Measurements from ENCODE around the gene USP50. TPM values are rescaled to one million over a fixed set of nuclear protein-coding genes. Genes with fewer than 3 reads are reported as not detected.
"Not testable (repeated sequence)": the region's sequence is repeated elsewhere in the genome, so short reads cannot be mapped to it uniquely, and the experiment has no call there.

The USP50 gene
- not detected for total RNA-seq

DNA sequence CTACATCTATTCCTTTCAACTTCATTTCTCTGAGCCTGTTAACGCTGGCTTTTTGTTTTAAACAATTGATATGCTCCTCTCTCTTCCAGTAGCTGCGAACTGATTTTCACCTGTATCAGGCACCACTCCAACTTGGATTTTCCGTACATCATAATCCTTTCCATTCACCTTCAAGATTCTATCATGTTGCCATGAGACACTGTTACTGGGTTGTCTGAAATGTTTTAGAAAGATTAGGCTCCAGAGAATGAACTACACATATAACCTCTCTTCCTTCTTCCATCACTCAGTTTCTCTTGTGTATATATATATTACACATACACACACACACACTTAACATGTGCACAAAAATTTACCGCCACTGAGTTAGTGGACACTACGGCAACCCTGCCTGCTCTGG is at the start of gene USP50:
USP50 (minus strand) TSS at position 101 of the 400 bp plus-strand sequence. CDS start 141 bp downstream, outside the sequence.
- H3K36me3 Mint-ChIP-seq (ENCODE audit: low read depth) = no peaks in the 10 kb centered on the region
- ATAC-seq = no peak
- ChIA-PET POLR2A (no interaction called here), CTCF (no interaction called here)
- no peak within 1 kb of the TSS for H3K27ac Mint-ChIP-seq
- no peak for DNase-seq
- no peaks in the 10 kb centered on the region for H3K4me1 Mint-ChIP-seq
- no peak within 1 kb of the TSS for H3K4me3 Mint-ChIP-seq
- intact Hi-C loops (cut with DNase I, micrococcal nuclease) = no loop called here
- peaks cover 8% of the 10 kb centered on the region for H3K27me3 Mint-ChIP-seq
- H3K9me3 Mint-ChIP-seq (ENCODE audit: low read depth) = no peaks in the 10 kb centered on the region

GRCh38 chr15:50594311-50594710 is 47.8 kb upstream of the USP50 start:
- no peak for ATAC-seq
- no peak for DNase-seq
- H3K4me3 Mint-ChIP-seq = no peak overlapping the region
- intact Hi-C loops (cut with DNase I, micrococcal nuclease) = no loop called here
- H3K27ac Mint-ChIP-seq = no peak overlapping the region
- CTCF ChIA-PET = no interaction called here
- no peaks in the 10 kb centered on the region for H3K4me1 Mint-ChIP-seq
- peaks cover 29% of the 10 kb centered on the region for H3K36me3 Mint-ChIP-seq (ENCODE audit: low read depth)
- POLR2A ChIA-PET = no interaction called here
- H3K27me3 Mint-ChIP-seq = no peaks in the 10 kb centered on the region
- H3K9me3 Mint-ChIP-seq (ENCODE audit: low read depth) = no peaks in the 10 kb centered on the region

GRCh38 chr15:50593761-50594160 is 47.3 kb upstream of the USP50 start:
- ChIA-PET CTCF (no interaction called here), POLR2A (no interaction called here)
- H3K9me3 Mint-ChIP-seq (ENCODE audit: low read depth) = no peaks in the 10 kb centered on the region
- peaks cover 28% of the 10 kb centered on the region for H3K36me3 Mint-ChIP-seq (ENCODE audit: low read depth)
- DNase-seq (no peak), ATAC-seq (no peak)
- no peaks in the 10 kb centered on the region for H3K27me3 Mint-ChIP-seq
- H3K27ac Mint-ChIP-seq = no peak overlapping the region
- no peak overlapping the region for H3K4me3 Mint-ChIP-seq
- intact Hi-C loops (cut with DNase I, micrococcal nuclease) = no loop called here
- H3K4me1 Mint-ChIP-seq = no peaks in the 10 kb centered on the region

- CTCF ChIA-PET = interaction anchor here (0.5 to 0.8 kb wide), 3 partner anchors 14 to 299 kb away, joined by 3 read pairs; no protein-coding TSS in a partner anchor
- intact Hi-C loops (cut with DNase I, micrococcal nuclease) = no loop called here
Observed at GRCh38 chr15:50590288-50590687, 43.8 kb upstream of the USP50 start.

DNA sequence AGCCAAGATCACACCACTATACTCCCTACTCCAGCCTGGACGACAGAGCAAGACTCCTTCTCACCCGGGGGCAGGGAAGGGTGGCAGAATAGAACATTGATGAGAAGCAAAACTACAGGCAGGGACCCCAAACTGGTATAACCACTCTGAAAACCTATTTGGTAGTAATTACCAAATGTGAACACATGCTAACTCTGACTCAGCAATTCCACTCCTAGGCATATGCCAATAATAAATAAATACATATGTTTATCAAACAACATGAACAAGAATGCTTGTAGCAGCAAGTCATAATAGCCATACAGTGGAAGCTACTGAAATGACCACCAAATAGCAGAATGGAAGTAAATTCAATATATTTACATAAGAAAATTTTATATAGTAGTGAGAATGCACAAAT is 31.0 kb upstream of the USP50 start:
- no peaks in the 10 kb centered on the region for H3K27me3 Mint-ChIP-seq
- CTCF ChIA-PET = no interaction called here
- no peaks in the 10 kb centered on the region for H3K4me1 Mint-ChIP-seq
- H3K36me3 Mint-ChIP-seq (ENCODE audit: low read depth) = peaks cover 32% of the 10 kb centered on the region
- ATAC-seq (no peak), DNase-seq (no peak)
- POLR2A ChIA-PET = no interaction called here
- H3K27ac Mint-ChIP-seq = no peak overlapping the region
- H3K4me3 Mint-ChIP-seq = no peak overlapping the region
- intact Hi-C loops (cut with DNase I, micrococcal nuclease) = no loop called here
- no peaks in the 10 kb centered on the region for H3K9me3 Mint-ChIP-seq (ENCODE audit: low read depth)

More at GRCh38 chr15:50590288-50590687, 43.8 kb upstream of the USP50 start:
- H3K36me3 Mint-ChIP-seq (ENCODE audit: low read depth) = peaks cover 32% of the 10 kb centered on the region
- H3K27me3 Mint-ChIP-seq = no peaks in the 10 kb centered on the region
- H3K4me3 Mint-ChIP-seq = no peak overlapping the region
- POLR2A ChIA-PET = no interaction called here
- no peak overlapping the region for H3K27ac Mint-ChIP-seq
- DNase-seq (no peak), ATAC-seq (no peak)
- H3K9me3 Mint-ChIP-seq (ENCODE audit: low read depth) = no peaks in the 10 kb centered on the region
- H3K4me1 Mint-ChIP-seq = no peaks in the 10 kb centered on the region

- CTCF ChIA-PET = interaction anchor here (0.7 kb wide), 1 partner anchor 14 kb away, joined by 3 read pairs; no protein-coding TSS in a partner anchor
Observed at GRCh38 chr15:50576166-50576565, 29.7 kb upstream of the USP50 start.

GRCh38 chr15:50573842-50574241 is 27.4 kb upstream of the USP50 start:
- POLR2A ChIA-PET, H3K4me1 Mint-ChIP-seq, H3K27ac Mint-ChIP-seq: not testable (repeated sequence)

More at GRCh38 chr15:50576166-50576565, 29.7 kb upstream of the USP50 start:
- ATAC-seq (no peak), DNase-seq (no peak)
- no peaks in the 10 kb centered on the region for H3K4me1 Mint-ChIP-seq
- H3K27ac Mint-ChIP-seq = no peak overlapping the region
- H3K4me3 Mint-ChIP-seq = no peak overlapping the region
- peaks cover 31% of the 10 kb centered on the region for H3K36me3 Mint-ChIP-seq (ENCODE audit: low read depth)
- no peaks in the 10 kb centered on the region for H3K9me3 Mint-ChIP-seq (ENCODE audit: low read depth)
- no peaks in the 10 kb centered on the region for H3K27me3 Mint-ChIP-seq
- POLR2A ChIA-PET = no interaction called here
- intact Hi-C loops (cut with DNase I, micrococcal nuclease) = no loop called here

DNA sequence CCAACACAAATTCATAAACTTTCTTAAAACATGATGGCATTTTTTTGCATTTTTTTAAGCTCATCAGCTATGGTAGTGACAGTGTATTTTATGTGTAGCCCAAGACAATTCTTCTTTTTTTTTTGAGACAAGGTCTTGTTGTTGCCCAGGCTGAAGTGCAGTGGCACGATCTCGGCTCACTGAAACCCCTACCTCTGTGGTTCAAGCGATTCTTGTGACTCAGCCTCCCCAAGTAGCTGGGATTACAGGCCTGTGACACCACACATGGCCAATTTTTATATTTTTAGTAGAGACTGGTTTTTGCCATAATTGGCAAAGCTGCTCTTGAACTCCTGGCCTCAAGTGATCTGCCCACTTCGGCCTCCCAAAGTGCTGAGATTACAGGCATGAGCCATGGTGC is 17.3 kb upstream of the USP50 start:
- Mint-ChIP-seq H3K36me3 (ENCODE audit: low read depth) (peaks cover 35% of the 10 kb centered on the region), H3K4me1 (peaks cover 14% of the 10 kb centered on the region), H3K9me3 (ENCODE audit: low read depth) (no peaks in the 10 kb centered on the region), H3K27me3 (no peaks in the 10 kb centered on the region), H3K4me3 (no peak overlapping the region), H3K27ac (peak overlapping the region; percentile 79)
- POLR2A ChIA-PET = interaction anchor here (0.6 kb wide), 1 partner anchor 122 kb away, joined by 3 read pairs; a partner anchor contains a TSS
- ATAC-seq (no peak), DNase-seq (no peak)
- intact Hi-C loops (cut with DNase I, micrococcal nuclease) = loop anchor here (5.0 to 10.0 kb wide), 3 partner anchors 209 to 344 kb away; partner anchors contain the start of genes AP4E1 (in 1 of the 2) and GABPB1 (in 1 of the 2)
- CTCF ChIA-PET = interaction anchor here (0.6 to 1.4 kb wide), 3 partner anchors 11 to 324 kb away, joined by 3 to 4 read pairs (median 3); no protein-coding TSS in a partner anchor

More at GRCh38 chr15:50573842-50574241, 27.4 kb upstream of the USP50 start:
- ATAC-seq; DNase-seq; H3K4me3 Mint-ChIP-seq; intact Hi-C loops (cut with DNase I, micrococcal nuclease); H3K27me3 Mint-ChIP-seq; H3K9me3 Mint-ChIP-seq (ENCODE audit: low read depth): not testable (repeated sequence)
- H3K36me3 Mint-ChIP-seq (ENCODE audit: low read depth) = peaks cover 39% of the 10 kb centered on the region
- CTCF ChIA-PET = interaction anchor here (1.0 kb wide), 1 partner anchor 103 kb away, joined by 4 read pairs; no protein-coding TSS in a partner anchor

DNA sequence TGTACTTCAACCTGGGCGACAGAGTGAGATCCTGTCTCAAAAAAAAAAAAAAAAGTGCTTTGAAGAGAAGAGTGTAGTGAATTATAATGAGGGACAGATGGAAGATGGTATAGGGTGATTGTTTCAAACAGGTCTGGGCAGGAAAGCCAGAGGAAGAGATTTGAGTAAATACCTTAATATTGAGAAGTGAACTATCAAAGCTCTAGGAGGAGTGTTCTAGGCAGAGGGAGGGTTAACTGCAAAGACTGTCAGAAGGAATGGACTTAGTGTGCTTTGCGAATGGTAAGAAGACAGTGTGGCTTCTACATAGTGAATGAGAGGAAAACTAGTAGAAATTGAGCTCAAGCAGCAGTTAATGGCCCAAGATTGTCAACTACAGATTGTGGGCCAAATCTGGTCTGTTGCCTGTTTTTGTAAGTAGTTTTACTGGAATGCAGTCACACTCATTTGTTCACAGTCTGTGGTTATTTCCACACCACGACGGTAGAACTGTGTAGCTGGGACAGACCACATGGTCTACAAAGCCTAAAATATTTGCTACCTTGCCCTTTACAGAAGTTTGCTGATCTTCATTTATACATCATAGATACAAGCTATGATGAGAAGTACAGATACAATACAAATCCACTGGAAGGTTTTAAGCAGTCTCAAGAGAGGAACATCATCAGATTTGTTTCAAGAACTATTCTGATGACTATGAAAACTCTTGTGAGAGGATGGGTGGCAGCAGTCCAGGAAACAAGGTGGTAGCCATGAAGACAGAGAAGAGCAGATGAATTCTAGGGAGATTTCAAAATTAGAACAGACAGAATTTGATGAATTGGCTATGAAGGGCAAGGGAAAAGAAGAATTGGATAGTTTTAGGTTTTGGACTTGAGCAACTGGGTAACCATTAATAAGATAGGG is 16.5 kb upstream of the USP50 start:
- H3K9me3 Mint-ChIP-seq (ENCODE audit: low read depth) = no peaks in the 10 kb centered on the region
- H3K36me3 Mint-ChIP-seq (ENCODE audit: low read depth) = peaks cover 30% of the 10 kb centered on the region
- H3K4me1 Mint-ChIP-seq = peaks cover 16% of the 10 kb centered on the region
- H3K27ac Mint-ChIP-seq = peak overlapping the region; percentile 79
- H3K4me3 Mint-ChIP-seq = no peak overlapping the region
- CTCF ChIA-PET = interaction anchor here (0.6 to 0.9 kb wide), 2 partner anchors 14 to 325 kb away, joined by 3 read pairs; no protein-coding TSS in a partner anchor
- H3K27me3 Mint-ChIP-seq = no peaks in the 10 kb centered on the region
- POLR2A ChIA-PET = interaction anchor here (0.6 to 0.7 kb wide), 3 partner anchors 75 to 326 kb away, joined by 3 to 9 read pairs (median 4); a partner anchor contains a TSS
- intact Hi-C loops (cut with DNase I, micrococcal nuclease) = loop anchor here (5.0 to 10.0 kb wide), 3 partner anchors 208 to 344 kb away; partner anchors contain the start of genes AP4E1 (in 1 of the 2) and GABPB1 (in 1 of the 2)
- ATAC-seq (peak; percentile 75), DNase-seq (peak; percentile 34)

GRCh38 chr15:50558012-50558411 is 11.5 kb upstream of the USP50 start:
- peaks cover 1% of the 10 kb centered on the region for H3K9me3 Mint-ChIP-seq (ENCODE audit: low read depth)
- ATAC-seq (no peak), DNase-seq (no peak)
- POLR2A ChIA-PET = no interaction called here
- no peaks in the 10 kb centered on the region for H3K27me3 Mint-ChIP-seq
- peaks cover 25% of the 10 kb centered on the region for H3K36me3 Mint-ChIP-seq (ENCODE audit: low read depth)
- H3K4me3 Mint-ChIP-seq = no peak overlapping the region
- H3K4me1 Mint-ChIP-seq = peaks cover 24% of the 10 kb centered on the region
- intact Hi-C loops (cut with DNase I, micrococcal nuclease) = loop anchor here in 1 of 2 experiments (5.0 kb wide), 1 partner anchor 329 kb away; no protein-coding TSS in a partner anchor
- no peak overlapping the region for H3K27ac Mint-ChIP-seq
- CTCF ChIA-PET = interaction anchor here (0.6 to 0.8 kb wide), 2 partner anchors 46 to 90 kb away, joined by 3 read pairs; no protein-coding TSS in a partner anchor

DNA sequence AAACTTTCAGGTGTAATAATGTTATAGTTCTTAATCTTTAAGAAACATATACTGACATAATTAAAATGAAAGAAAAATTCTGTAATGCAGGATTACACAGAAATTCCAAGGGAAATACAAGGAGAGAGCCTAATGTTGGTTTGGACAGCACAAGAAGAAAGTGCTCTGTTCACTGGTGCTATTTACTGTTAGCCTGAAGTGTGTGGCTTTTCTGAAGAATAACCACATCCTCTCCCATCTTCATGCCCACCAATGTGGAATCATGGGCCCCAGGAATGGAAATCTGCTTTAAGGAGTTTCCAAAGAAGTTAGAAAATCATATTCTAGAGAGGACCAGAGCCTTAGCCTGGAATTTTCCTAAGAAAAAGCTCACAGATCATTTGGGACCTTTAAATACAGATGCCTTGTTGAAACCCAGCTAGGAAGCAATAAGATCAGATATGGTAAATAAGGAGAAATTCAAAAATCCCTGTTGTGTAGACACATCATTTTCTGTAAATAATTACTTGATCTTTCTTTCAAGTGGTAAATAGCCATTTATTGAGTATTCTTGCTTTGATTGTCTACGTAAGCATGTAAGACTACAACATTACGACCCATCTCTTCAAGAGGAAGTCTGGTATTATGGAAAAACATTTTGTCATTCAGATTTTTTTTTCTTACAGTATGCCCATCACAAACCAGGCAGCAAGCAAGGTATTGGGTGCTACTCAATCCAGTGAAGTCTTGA is 10.3 kb upstream of the USP50 start:
- ATAC-seq = no peak

More for the DNA sequence above, 10.3 kb upstream of the USP50 start:
- peaks cover 16% of the 10 kb centered on the region for H3K36me3 Mint-ChIP-seq (ENCODE audit: low read depth)
- ChIA-PET POLR2A (interaction anchor here (0.7 kb wide), 1 partner anchor 110 kb away, joined by 3 read pairs; no protein-coding TSS in a partner anchor), CTCF (no interaction called here)
- peak overlapping the region; percentile 65 for H3K27ac Mint-ChIP-seq
- peaks cover 19% of the 10 kb centered on the region for H3K4me1 Mint-ChIP-seq
- peaks cover 1% of the 10 kb centered on the region for H3K9me3 Mint-ChIP-seq (ENCODE audit: low read depth)
- intact Hi-C loops (cut with DNase I, micrococcal nuclease) = loop anchor here in 1 of 2 experiments (5.0 kb wide), 1 partner anchor 330 kb away; no protein-coding TSS in a partner anchor
- H3K4me3 Mint-ChIP-seq = no peak overlapping the region
- no peak for DNase-seq
- H3K27me3 Mint-ChIP-seq = no peaks in the 10 kb centered on the region
